HG02763 (cell line): ENCODE data around the gene SEC14L1.

Experiments
- ATAC-seq: cut with Tn5 transposase; IDR thresholded peaks from one replicate; pipeline ENCODE4 v1.9.1; 2021; ENCODE audit warnings: mild to moderate bottlenecking, moderate library complexity; ENCODE audit not compliant: unreplicated experiment

The SEC14L1 gene

GRCh38 chr17:77160875-77161530, 20.2 kb downstream of the SEC14L1 start:
- ATAC-seq, result no peak

GRCh38 chr17:77161953-77162352, 21.2 kb downstream of the SEC14L1 start:
- ATAC-seq, result no peak

GRCh38 chr17:77163001-77163400, 22.2 kb downstream of the SEC14L1 start:
- no peak for ATAC-seq

- no peak for ATAC-seq
These were observed 22.9 kb downstream of the SEC14L1 start for GRCh38 chr17:77163511-77164280.

GRCh38 chr17:77164483-77165091, 23.8 kb downstream of the SEC14L1 start:
- ATAC-seq, result no peak

- no peak for ATAC-seq
These were observed 24.8 kb downstream of the SEC14L1 start for GRCh38 chr17:77165577-77165976.

GRCh38 chr17:77167472-77168306, 26.9 kb downstream of the SEC14L1 start:
- ATAC-seq, result no peak

GRCh38 chr17:77173104-77173503, 32.3 kb downstream of the SEC14L1 start:
- no peak for ATAC-seq

GRCh38 chr17:77174928-77175661, 34.3 kb downstream of the SEC14L1 start:
- no peak for ATAC-seq

- no peak for ATAC-seq
These were observed 36.4 kb downstream of the SEC14L1 start for GRCh38 chr17:77177002-77177741.

- ATAC-seq, result no peak
These were observed 37.3 kb downstream of the SEC14L1 start for GRCh38 chr17:77178050-77178449.

GRCh38 chr17:77178563-77178962, 37.8 kb downstream of the SEC14L1 start:
- ATAC-seq, result no peak

- no peak for ATAC-seq
These were observed 40.0 kb downstream of the SEC14L1 start for GRCh38 chr17:77180503-77181357.

- no peak for ATAC-seq
These were observed 41.7 kb downstream of the SEC14L1 start for GRCh38 chr17:77182205-77183172.

- ATAC-seq, result no peak
These were observed 43.7 kb downstream of the SEC14L1 start for GRCh38 chr17:77184474-77184873.

- ATAC-seq, result no peak
These were observed 44.4 kb downstream of the SEC14L1 start for GRCh38 chr17:77185137-77185536.

- ATAC-seq, result no peak
These were observed 45.4 kb downstream of the SEC14L1 start for GRCh38 chr17:77186141-77186604.
